COLO668 (cell line): ENCODE measurements around the gene ABCC8.
"Not testable (repeated sequence)": the region's sequence is repeated elsewhere in the genome, so short reads cannot be mapped to it uniquely, and the experiment has no call there.

Experiments
- DNase-seq: peaks from one replicate; lab custom pipeline; 2025; ENCODE audit not compliant: unreplicated experiment; lab: John Stamatoyannopoulos, UW

Gene ABCC8

DNA sequence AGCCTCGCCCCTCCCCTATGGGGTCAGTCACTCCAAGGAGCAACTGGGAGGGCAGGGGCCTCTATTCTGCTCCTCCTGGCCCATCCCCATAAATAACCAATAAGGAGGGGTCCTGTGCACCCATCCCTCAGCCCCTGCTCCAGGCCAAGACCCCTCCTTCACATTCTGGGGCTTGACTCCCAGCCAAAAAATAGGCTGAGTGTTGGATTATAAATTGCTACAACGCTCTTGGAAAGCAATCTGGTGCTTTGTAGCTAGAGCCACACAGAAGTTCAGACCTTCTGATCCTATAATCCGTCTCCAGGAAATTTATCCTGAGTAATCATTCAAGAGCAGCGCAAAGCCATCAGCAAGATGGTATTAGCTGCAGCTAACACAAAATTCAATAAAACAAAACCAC lies 42.5 kb downstream of the ABCC8 start:
- no peak for DNase-seq

DNA sequence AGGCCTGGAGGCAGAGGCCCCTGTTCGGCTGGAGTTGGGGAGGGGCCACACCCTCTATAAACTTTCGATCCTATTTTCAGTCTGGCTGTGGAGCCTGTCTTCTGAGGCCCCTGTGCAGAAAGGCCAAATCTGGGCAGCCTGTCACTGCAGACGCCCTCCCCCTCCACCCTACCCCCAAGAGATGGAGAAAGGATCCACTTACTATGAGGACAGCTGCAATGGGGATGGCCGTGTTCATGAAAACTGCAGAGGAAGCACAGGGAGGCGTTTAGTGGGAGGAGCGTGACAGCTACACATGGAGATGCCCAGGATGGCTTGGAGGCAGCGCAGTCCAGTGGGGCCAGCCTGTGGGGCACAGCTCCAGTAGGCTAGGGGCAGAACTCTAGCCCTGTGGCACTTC lies 44.6 kb downstream of the ABCC8 start:
- DNase-seq = no peak

DNA sequence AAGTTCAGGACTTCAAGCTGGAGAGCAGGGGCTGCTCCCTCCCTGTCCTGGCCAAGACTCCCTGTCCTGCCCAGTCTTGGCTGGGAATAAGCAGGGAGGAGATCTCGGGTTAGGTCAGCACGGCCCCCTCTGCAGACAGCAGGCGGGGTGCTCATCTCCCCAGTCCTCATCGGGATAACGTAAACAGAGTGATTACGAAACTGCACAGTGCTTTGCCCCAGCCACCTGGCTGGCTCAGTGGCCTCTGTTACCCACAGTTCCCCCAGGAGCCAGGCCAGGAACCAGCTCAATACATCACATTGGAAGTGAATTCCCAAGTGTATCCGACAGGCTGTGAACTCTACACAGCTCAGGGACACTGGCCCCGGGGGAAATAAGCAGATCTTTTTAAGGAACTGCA lies 45.5 kb downstream of the ABCC8 start:
- no peak for DNase-seq

DNA sequence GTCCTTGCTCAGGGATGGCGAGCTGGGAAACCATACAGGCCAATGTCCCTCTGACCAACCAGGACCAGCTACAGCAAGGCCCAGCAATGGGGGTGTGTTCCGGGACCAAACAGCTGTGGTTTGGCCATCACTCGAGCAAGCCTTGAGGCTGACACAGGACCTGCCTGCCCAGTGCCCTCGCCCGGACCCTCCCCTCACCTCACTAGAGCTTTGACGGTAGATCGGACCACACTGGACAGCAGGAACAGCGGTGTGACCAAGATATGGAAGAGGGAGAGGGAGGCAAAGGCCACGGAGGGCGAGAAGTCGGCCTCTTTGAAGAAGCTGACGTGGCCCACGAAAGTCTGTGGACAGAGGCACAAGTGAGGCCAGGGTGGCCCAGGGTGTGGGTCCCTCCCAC lies 46.0 kb downstream of the ABCC8 start:
- DNase-seq = no peak

DNA sequence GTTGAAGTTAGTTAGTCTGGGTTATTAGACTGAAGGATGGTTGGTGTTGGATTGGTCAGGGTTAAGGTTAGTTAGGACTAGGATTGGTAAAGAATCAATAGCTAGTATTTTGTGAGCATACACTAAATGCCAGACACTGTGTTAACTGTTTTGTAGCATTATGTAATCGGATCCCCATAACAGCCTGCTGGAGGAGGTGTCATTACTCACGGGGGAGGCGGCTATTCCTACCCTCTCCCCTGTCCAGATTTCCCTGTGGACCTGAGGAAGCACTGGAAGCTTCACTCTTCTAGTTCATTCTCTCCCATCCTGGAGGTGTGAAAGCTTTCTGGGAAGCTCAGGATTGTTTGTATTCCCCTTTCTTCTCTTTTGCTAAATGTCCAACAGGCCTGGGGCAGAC lies 47.7 kb downstream of the ABCC8 start:
- DNase-seq = no peak

DNA sequence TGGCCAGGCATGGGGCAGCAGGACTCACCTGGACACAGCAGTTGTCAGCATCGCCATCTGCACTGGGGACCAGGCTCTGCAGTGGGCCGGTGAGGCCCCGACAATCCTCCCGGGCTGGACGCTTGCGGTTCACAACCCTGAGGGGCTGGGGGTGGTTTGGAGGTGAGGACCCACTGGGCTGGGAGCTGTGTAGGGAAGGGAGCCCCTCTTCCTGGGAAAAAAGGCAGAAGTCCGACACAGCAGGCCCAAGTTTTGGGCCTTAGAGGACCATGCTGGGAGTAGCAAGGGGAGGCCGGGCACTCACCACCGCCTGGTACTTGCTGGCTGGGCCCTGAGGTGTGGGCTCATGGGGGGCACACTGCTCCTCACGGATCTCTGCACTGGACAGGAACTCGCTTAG lies 48.4 kb downstream of the ABCC8 start:
- DNase-seq = no peak

DNA sequence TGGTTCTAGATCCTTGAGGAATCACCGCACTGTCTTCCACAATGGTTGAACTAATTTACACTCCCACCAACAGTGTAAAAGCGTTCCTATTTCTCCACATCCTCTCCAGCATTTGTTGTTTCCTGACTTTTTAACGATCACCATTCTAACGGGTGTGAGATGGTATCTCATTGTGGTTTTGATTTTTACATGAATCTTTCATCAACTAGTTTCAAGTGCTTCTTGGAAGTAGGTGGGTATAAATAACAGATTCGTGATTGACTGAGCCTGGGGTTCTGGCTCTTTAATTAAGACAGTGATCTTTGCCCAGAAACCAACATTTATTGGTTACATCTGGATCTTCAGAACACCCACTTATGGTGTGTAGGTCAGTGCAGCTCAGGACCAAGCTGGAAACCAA lies 50.4 kb downstream of the ABCC8 start:
- DNase-seq = not testable (repeated sequence)

DNA sequence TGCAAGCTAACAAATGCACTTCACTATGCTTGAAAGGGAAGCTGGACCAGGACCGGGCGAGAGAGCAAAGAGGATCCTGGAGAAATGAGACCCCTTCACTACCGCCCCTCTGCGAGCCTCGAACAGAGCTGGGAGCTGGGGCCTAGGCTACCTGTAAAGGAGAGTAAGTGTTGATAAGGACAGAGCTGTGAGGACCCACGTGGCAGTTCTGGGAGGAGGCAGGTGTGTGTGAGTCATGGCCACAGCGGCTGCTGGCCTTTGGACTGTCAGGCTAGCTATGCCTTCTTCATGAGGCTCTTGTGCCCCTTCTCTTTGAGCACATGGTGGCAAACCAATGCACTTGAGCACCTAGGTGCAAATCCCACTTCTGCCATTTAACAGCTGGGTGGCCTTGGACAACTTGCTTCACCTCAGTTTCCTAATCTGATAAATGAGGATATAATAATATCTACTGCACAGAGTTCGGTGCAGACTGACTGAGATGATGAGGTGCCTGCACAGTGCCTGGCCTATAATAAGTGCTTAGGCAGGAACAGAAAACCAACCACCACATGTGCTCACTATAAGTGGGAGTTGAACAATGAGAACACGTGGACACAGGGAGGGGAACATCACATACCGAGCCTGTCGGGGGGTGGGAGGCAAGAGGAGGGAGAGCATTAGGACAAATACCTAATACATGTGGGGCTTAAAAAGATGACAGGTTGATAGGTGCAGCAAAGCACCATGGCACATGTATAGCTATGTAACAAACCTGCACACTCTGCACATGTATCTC lies 52.9 kb downstream of the ABCC8 start:
- DNase-seq = peak; percentile 73

DNA sequence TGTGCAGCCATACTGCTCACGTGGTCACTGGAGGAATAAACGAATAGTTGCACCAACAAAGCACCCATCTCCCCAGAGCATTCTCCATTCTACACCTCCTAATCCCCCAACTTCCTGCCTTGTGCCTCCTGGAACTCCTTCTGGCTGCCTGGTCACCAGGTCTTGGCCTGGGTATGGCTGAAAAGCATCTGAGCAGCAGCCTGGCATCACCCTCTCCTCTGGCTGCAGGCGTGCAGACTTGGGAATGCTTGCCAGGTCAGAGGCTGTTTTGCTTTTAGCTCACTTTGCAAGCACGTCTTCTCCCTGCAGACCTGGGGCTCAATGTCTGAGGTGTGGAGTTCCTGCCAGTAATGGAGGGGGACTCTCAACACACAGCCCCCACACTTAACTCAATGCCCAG lies 54.9 kb downstream of the ABCC8 start:
- no peak for DNase-seq

DNA sequence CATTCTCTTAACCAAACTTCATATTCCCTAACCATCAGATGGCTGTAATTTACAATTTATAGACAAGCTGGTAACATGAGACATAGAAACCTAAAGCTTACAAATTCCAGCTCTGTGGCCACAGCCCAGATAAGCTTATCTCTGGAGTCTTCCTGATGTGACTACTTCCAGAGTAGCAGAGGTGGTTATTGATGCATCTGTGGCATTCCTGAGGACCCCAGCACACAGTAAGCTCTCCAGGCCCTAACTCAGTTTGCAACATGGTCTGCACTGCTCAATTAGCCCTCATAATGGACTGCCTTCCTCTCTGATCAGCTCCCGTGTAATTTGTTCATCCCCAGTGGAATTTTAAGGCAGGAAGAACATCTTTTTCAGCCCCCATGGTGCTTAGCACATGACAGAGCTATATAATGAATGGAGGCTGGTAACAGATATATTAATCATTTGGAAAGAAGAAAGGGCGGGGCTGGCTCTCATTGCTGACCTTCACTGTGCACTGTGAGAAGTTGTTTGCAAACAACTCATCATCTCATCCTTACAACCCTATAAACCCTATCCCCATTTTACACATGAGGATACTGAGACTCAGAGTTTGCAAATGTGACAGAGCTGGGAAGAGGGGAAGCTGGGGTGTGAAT lies 58.1 kb downstream of the ABCC8 start:
- DNase-seq = no peak

DNA sequence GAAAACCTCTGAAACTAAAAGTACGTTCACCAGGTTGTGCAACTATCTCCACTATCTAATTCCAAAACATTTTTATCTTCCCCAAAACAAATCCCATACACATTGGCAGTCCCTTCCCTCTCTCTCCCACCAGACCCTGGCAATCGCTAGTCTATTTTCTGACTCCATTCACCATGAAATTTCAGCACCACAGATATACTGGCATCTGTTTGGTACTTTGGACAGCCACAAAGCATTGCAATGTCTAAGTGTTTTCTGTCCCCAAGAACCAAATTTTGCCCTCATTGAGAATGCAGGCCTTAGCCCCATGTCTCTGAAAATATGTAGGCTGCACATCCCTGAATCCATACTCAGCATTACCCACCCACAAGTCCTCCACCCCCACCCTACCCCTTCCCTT lies 60.2 kb downstream of the ABCC8 start:
- no peak for DNase-seq

DNA sequence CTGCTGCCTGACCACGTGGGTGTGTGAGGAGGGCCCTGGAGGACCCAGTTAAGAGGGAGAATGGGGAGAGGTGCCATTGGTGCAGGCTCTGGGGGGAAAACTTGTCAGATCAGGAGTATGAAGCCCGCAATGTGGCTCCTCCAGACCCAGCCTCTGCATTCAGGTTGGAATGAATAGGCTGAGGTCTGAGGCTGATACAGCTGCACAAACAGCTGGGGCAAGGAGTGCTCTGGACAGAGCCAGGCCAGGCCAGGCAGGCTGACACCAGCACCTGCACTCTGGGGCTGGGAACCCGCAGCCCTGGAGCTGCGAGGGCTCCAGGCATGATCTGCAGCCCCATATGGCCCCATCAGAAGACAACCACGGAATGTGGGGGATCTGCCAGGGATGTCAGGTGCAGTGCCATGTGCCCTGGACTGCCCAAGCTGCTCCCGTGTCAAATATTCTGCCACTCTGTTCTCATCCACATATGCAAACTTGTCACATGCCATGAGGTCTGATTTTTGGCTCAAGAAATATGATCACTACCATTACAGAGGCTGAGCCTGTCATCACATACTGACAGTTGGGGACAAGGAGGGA lies 61.0 kb downstream of the ABCC8 start:
- peak; percentile 24 for DNase-seq

DNA sequence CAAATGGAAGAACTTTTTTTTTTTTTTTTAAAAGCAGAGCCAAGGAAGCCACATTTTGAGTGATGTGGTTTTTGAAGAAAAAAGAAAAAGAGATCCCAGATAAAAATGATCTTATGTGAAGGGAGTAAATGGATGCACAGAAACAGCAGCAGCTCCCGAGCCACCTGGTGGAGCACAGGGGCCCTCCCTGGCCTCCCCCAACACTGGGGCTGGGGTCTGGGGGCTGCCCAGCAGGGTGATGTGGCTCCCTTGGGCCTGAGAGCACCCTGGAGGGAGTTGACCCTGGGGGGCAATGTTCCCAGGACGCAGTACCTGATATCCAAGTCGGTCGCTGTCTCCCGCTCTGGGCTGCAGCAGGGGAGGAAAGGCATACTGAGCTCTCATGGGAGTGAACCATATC lies 61.7 kb downstream of the ABCC8 start:
- no peak for DNase-seq

DNA sequence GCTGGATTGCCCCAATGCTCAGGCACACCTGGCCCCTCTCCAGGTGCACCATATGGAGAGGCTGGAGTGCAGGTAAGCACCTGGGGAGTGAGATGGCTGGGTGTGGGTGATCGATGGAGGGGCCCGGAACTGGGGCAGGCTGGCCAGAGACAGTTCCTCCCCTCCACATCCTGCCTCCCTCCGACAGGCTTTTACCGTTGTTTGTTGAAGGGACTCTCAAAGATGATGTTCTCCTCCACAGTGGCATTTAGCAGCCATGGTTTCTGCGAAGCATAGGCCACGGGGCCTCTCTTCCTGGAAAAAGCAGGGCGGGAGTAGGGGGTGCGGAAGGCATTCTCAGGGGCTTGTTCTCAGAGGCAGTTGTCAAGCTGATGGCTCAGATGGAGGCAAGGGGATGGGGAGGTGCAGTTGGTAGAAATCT lies 62.3 kb downstream of the ABCC8 start:
- peak; percentile 84 for DNase-seq

DNA sequence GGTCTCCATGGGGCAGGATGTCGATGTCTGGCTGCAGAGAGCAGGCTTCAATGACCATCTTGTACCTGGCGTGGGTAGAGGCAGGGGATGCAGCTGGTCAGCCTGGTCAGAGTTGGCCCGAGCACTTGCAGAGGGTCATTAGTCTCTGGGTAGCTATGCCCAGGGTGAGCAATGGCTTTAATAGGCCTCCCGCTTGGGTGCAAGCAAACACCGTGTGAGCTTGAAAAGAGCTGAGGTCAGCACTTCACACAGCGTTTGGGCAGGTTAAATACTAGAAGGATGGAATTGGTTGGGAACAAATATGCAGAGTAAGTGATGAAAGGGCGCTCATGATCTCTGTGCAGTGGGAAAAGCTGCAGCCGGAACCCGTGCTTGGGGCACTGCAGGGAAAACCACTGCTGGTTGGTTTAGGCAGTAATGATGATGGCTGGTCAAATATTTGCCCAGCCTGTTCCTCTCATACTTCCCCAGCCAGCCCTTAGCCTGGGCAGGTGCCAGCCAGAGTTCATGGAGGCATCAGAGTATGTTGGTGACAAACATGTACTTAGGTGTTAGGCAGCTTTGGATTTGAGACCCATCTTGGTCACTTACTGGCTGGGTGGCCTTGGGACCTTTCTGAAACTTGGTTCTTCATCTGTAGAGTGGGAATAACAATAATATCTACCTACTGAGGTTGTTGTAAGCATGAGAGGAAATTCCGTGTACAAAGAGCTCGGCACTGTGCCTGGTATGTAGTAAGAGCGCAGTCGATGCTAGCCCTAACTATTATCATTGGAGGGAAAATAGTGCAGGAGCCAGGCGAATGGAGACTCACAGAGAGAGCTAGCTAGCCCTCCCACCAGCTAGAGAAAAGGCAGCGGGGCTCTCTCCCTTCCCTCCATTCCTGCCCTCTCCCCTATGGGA lies 63.0 kb downstream of the ABCC8 start:
- peak; percentile 92 for DNase-seq

DNA sequence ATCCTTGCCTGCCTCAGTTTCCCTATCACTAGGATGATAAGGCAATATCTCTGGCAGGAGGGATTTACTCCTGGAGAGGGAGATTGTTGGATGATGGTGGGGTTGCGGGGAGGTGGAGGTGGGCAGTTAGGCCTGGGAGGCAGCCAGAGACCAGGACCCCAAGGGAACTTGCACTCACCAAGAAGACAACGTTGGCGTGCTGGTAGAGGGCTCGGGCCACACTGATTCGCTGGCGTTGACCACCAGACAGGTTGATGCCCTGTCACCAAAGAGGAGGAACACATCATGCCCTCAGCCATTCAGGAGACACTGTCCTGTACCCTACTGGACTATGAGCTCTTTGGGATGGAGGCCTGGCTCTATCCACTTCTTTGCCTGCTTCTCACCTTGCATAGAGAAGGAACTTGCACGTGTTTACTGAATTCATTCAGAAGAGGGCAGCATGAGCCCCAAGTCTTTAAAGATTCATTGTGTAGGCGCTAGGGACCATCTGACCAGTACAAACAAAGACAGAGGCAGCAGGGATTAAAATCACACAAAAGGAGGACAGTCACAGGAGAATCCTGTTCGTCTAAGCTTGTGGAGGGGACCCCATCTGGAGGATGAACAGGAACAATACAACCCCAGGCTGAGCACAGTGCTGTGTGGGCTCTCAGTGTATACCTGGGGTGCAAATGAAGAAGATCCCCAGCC lies 64.0 kb downstream of the ABCC8 start:
- peak; percentile 29 for DNase-seq

DNA sequence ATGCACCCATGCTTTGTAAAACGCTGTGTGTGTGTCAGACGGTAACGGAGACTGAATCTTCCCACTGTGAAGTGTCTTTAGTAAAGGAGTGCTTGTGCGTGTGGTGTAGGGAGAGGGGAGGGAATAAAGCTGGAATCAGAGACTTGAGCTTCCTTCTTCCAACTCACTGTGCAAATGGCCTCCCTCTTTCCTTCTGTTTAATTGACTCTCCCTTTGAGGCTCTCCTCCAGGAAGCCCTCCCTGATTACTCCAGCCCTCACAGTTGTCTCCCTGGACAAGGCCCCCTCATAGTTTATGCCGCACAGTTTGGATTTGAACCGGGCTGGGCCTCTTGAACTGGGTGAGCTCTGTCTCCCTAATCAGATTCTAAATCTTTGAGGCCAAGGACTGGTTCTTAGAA lies 65.2 kb downstream of the ABCC8 start:
- no peak for DNase-seq

DNA sequence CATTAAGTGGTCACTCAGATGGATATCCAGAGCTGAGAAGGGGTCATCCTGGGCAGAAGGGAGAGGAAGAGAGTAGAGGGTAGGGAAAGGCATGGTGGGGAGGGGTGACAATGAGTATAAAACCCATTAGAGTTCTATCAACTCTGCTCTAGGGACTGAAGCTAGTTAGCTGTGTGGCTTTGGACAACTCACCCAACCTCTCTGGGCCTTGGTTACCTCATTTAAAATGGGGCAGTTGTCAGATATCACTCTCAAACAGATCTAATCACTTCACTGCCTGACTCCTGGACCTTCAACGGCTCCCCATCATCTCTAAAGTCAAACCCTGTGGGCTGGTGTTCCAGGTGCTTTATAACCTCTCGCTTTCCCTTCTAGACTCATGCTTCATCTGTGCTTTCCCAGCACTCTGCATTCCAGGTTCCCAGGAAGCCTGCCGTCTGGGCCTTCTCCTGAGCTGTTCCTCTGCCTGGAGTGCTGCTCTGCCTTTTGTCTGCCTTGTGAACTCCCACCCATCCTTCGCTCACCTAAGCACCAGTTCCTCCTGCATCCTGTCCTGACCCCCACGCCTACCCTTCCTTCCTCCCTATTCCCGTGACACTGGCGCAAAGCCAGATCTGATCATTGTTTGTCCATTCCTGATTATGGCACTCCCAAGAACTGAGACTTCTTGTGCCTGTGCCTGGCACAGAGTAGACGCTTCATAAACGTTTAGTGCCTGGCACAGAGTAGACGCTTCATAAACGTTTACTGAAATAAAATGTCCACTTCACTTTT lies 65.9 kb downstream of the ABCC8 start:
- DNase-seq = no peak

DNA sequence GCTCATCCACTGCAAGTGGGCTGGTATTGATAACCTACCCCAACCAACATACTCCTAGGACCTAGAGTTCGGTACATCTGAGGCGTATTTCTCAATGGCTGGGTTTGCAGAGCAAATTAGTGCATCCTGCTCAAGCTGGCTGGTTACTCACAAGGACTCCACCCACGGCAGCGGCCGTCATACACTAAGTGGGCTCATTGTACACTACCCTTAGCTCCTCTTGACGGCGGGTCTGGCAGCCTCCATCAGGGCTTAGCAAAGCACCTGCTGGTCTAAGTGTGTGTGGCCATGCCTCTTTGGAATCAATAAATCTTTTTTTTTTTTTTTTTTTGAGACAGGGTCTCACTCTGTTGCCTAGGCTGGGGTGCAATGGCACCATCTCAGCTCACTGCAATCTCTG lies 68.0 kb downstream of the ABCC8 start:
- peak; percentile 15 for DNase-seq

DNA sequence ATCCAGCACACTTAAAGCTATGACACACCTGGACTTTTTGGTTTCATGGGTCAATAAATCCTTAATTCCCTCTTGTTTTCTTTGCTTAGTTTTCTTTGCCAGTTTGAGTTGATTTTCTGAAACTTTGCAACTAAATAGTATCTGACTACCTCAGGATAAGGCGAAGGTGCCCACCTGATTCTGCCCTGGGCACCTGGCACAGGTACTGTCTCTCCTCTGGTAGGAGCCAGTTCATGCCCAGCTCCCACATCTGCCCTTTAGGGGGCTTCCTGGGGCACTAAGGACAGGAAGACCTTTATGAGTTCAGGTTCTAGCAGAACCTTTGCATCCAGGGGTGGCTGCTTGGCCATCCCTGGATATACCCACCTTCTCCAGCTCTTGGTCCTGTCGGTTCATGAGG lies 68.6 kb downstream of the ABCC8 start:
- no peak for DNase-seq
